Tibial nerve (tissue), 4 donors: ENCODE measurements around the gene AGO4. TPM values are rescaled to one million over a fixed set of nuclear protein-coding genes. Genes with fewer than 3 reads are reported as not detected.

Experiments
- DNase-seq, 2 donors: peaks; one replicate each; pipeline ENCODE4 v3.0.0-alpha.2; 2019; ENCODE audit warnings: low spot score in 2 of 2
- H3K27ac ChIP-seq, 4 donors: fragments of 200-600 bp; sonication (generic) in 3 of 4; one replicate each; pipeline ENCODE4 v1.5.1; 2017 to 2019; ENCODE audit warnings: mild to moderate bottlenecking in 1 of 4
- H3K27me3 ChIP-seq, 2 donors: fragments of 200-600 bp; sonication (generic) in 1 of 2; one replicate each; pipeline versions ENCODE4 v1.5.1 to v1.6.0; 2017 to 2019
- H3K36me3 ChIP-seq, 3 donors: fragments of 200-600 bp; sonication (generic); one replicate each; pipeline ENCODE4 v1.5.1; 2018 to 2019
- H3K4me1 ChIP-seq, 4 donors: fragments of 200-600 bp; sonication (generic) in 3 of 4; one replicate each; pipeline ENCODE4 v1.5.1; 2017 to 2019
- H3K4me3 ChIP-seq, 4 donors: fragments of 200-600 bp; sonication (generic) in 3 of 4; one replicate each; pipeline ENCODE4 v1.5.1; 2017 to 2019; ENCODE audit warnings: mild to moderate bottlenecking in 1 of 4, moderate library complexity in 1 of 4
- H3K9me3 ChIP-seq, 4 donors: fragments of 200-600 bp; sonication (generic) in 3 of 4; one replicate each; pipeline ENCODE4 v1.5.1; 2017 to 2019
- CTCF ChIP-seq, 5 experiments: fragments of 200-600 bp in 3 of 5; fragments of 450-650 bp in 2 of 5; sonication (generic) in 3 of 5; IDR thresholded peaks; one replicate each; pipeline ENCODE4 v1.5.1; 2016 to 2019; ENCODE audit warnings: antibody characterized with exemption in 5 of 5, mild to moderate bottlenecking in 3 of 5, moderate library complexity in 2 of 5
- EP300 ChIP-seq, 2 donors: sonication (generic); formaldehyde crosslinking; IDR thresholded peaks; one replicate each; pipeline ENCODE4 v1.6.1; 2017; ENCODE audit warnings: antibody characterized with exemption in 2 of 2, mild to moderate bottlenecking in 1 of 2
- POLR2A ChIP-seq, 2 donors: fragments of 450-650 bp; IDR thresholded peaks; one replicate each; pipeline ENCODE4 v1.6.1; 2017; ENCODE audit warnings: antibody characterized with exemption in 2 of 2, mild to moderate bottlenecking in 2 of 2, moderate library complexity in 2 of 2
- WGBS, 2 donors: methylation state at CpG; one replicate each; pipeline ENCODE4 v1.1.5; 2018; 5-methylcytosine and 5-hydroxymethylcytosine counted together
- total RNA-seq, 4 donors: library from RNA; depleted of rRNA; stranded (reverse); fragments of >200 nt; gene quantifications; one replicate each; pipeline ENCODE4 v1.1.0, GENCODE V29; 2016

Gene AGO4
- total RNA-seq, 4 donors from 2014 or later: 11.5 to 16.3 (median 13.9) TPM

- Histone ChIP-seq H3K36me3 (peaks cover 0 to 95% (median 10%) of the 10 kb centered on the region in 3 donors), H3K27ac (no peak overlapping the region), H3K4me3 (no peak overlapping the region), H3K27me3 (no peaks in the 10 kb centered on the region), H3K9me3 (peaks cover 0 to 7% (median 0%) of the 10 kb centered on the region in 4 donors), H3K4me1 (no peaks in the 10 kb centered on the region)
- 93 to 94% methylated on average over 8 of the region's 8 CpGs for WGBS, 2 donors
- TF ChIP-seq CTCF (IDR thresholded peaks at IDR 0.05) (no peak), POLR2A (IDR thresholded peaks at IDR 0.05) (no peak), EP300 (IDR thresholded peaks at IDR 0.05) (no peak)
- DNase-seq: no peak
These were observed 31.0 kb downstream of the AGO4 start for GRCh38 chr1:35838693-35839245.

GRCh38 chr1:35844826-35845225 is 37.0 kb downstream of the AGO4 start:
- H3K4me1 ChIP-seq: peaks cover 0 to 11% (median 3%) of the 10 kb centered on the region in 4 donors
- 50 to 68% methylated on average over 1 of the region's 1 CpG for WGBS, 2 donors
- peak overlapping the region in 2 of 4 donors; percentile 64 to 86 for H3K27ac ChIP-seq
- no peak for DNase-seq
- H3K36me3 ChIP-seq: peaks cover 0 to 36% (median 7%) of the 10 kb centered on the region in 3 donors
- no peak overlapping the region for H3K4me3 ChIP-seq
- no peaks in the 10 kb centered on the region for H3K27me3 ChIP-seq
- H3K9me3 ChIP-seq: no peaks in the 10 kb centered on the region
- no peak for TF ChIP-seq POLR2A (IDR thresholded peaks at IDR 0.05)
- no peak for TF ChIP-seq CTCF (IDR thresholded peaks at IDR 0.05)
- TF ChIP-seq EP300 (IDR thresholded peaks at IDR 0.05): no peak

GRCh38 chr1:35845766-35846165 is 38.0 kb downstream of the AGO4 start:
- no peaks in the 10 kb centered on the region for H3K27me3 ChIP-seq
- DNase-seq: no peak
- no peaks in the 10 kb centered on the region for H3K9me3 ChIP-seq
- peaks cover 0 to 12% (median 4%) of the 10 kb centered on the region in 4 donors for H3K4me1 ChIP-seq
- peaks cover 2 to 36% (median 7%) of the 10 kb centered on the region in 3 donors for H3K36me3 ChIP-seq
- peak overlapping the region in 2 of 4 donors; percentile 64 to 86 for H3K27ac ChIP-seq
- no peak for TF ChIP-seq CTCF (IDR thresholded peaks at IDR 0.05)
- no peak for TF ChIP-seq EP300 (IDR thresholded peaks at IDR 0.05)
- no peak for TF ChIP-seq POLR2A (IDR thresholded peaks at IDR 0.05)
- WGBS, 2 donors: 14 to 27% methylated on average over 1 of the region's 1 CpG
- H3K4me3 ChIP-seq: no peak overlapping the region

GRCh38 chr1:35847935-35848565 is 40.2 kb downstream of the AGO4 start:
- WGBS, 2 donors: 96 to 100% methylated on average over 1 of the region's 1 CpG
- H3K4me3 ChIP-seq: no peak overlapping the region
- no peak overlapping the region for H3K27ac ChIP-seq
- TF ChIP-seq POLR2A (IDR thresholded peaks at IDR 0.05) (no peak), CTCF (IDR thresholded peaks at IDR 0.05) (no peak), EP300 (IDR thresholded peaks at IDR 0.05) (no peak)
- no peak for DNase-seq
- H3K9me3 ChIP-seq: no peaks in the 10 kb centered on the region
- no peaks in the 10 kb centered on the region for H3K27me3 ChIP-seq
- peaks cover 0 to 26% (median 10%) of the 10 kb centered on the region in 4 donors for H3K4me1 ChIP-seq
- H3K36me3 ChIP-seq: peaks cover 0 to 36% (median 2%) of the 10 kb centered on the region in 3 donors

- Histone ChIP-seq H3K27ac (no peak overlapping the region), H3K36me3 (peaks cover 0 to 51% (median 2%) of the 10 kb centered on the region in 3 donors), H3K4me3 (no peak overlapping the region), H3K4me1 (peaks cover 0 to 26% (median 10%) of the 10 kb centered on the region in 4 donors), H3K27me3 (no peaks in the 10 kb centered on the region), H3K9me3 (no peaks in the 10 kb centered on the region)
- TF ChIP-seq CTCF (IDR thresholded peaks at IDR 0.05): no peak
- no peak for TF ChIP-seq EP300 (IDR thresholded peaks at IDR 0.05)
- TF ChIP-seq POLR2A (IDR thresholded peaks at IDR 0.05): no peak
- 91 to 92% methylated on average over 2 of the region's 2 CpGs for WGBS, 2 donors
- no peak for DNase-seq
These were observed 42.2 kb downstream of the AGO4 start for GRCh38 chr1:35850051-35850450.
